GM15510 (cell line): ENCODE results near the gene HOXD9.

Experiments used
- POLR2A ChIP-seq: IDR thresholded peaks from 3 replicates; pipeline ENCODE4 v1.6.1; 2011; ENCODE audit warnings: borderline replicate concordance; ENCODE audit not compliant: insufficient read length; ENCODE audit errors: extremely low read depth

Gene HOXD9

DNA sequence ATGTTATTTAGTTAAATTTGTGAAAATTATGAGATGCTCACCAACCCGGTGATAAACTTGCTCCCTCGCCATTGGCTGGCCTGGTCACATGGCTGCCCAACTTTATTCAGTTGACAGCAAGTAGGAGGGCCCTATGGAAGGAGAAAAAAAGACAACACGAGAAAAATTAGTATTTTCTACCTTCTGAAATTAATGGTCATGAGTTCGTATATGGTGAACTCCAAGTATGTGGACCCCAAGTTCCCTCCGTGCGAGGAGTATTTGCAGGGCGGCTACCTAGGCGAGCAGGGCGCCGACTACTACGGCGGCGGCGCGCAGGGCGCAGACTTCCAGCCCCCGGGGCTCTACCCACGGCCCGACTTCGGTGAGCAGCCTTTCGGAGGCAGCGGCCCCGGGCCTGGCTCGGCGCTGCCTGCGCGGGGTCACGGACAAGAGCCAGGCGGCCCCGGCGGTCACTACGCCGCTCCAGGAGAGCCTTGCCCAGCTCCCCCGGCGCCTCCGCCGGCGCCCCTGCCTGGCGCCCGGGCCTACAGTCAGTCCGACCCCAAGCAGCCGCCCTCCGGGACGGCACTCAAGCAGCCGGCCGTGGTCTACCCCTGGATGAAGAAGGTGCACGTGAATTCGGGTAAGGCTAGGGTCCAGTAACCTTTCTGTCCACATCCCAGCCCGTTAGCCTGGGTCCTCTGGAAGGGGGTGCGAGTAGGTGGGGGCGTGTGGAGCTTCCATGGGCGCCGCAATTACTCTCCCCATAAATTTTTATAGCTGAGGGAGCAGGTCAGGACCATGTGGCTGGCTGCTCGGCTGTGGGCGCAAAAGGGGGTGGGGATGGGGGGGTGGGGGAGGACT lies 29.1 kb downstream of the HOXD9 start, which contains the start of gene HOXD4:
HOXD4 (plus strand) TSS at position 109 of the 846 bp plus-strand sequence; CDS start at position 193, 84 bp downstream.
- no peak for TF ChIP-seq POLR2A

DNA sequence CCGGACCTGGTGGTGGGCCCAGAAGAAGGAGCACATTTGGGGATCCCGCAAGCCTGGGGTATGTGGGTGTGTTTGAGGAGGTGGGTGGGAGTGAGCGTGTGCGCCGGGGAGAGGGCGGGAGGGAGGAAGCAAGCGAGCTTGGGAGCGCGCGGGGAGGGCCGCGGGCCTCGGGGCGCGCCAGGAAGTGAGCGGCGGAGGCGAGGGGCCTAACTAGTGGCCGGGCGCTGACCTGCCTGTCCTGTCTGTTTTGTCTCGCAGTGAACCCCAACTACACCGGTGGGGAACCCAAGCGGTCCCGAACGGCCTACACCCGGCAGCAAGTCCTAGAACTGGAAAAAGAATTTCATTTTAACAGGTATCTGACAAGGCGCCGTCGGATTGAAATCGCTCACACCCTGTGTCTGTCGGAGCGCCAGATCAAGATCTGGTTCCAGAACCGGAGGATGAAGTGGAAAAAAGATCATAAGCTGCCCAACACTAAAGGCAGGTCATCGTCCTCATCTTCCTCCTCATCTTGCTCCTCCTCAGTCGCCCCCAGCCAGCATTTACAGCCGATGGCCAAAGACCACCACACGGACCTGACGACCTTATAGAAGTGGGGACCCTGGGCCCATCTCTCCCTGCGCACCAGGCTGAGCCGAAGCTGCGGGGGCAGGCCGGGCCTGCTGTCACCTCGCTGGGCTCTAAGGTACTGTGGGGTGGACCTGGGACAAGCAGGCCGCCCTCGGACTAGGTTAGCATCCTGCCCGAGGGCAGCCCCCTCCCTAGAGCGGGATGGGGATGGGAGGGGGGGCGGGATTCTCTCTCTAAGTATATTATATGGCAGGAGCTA lies 30.0 kb downstream of the HOXD9 start:
- TF ChIP-seq POLR2A, result no peak

DNA sequence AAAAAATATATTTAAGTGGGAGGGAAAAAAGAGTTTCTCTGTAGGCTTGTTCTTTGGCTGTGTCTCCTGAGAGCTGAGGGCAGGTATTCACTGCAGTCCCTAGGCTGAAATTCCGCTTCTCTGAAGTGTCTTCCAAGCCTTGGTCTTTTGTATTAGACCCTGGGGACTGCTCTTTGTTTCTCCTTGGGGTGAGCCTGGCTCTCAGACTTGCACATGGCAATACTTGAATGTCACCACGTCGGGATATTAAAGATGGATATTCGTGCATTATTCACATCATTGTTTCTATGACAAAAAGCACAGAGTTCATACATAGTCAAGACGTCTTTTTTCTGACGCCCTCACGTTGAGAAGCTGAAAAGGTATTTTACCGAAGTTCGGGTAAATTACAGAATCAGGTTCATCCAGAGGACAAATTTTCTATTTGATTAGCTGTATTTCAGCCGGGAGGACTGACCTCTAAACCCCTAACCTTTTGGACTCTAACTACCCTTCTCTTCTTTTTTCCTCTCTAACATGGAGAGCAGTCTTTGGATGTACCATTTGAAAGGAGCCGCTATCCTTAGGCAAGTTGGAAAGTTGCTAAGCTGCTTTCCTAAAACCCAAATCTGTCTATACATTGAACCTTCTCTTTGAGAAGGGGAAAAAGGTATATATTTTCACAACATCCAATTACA lies 32.2 kb downstream of the HOXD9 start:
- no peak for TF ChIP-seq POLR2A

DNA sequence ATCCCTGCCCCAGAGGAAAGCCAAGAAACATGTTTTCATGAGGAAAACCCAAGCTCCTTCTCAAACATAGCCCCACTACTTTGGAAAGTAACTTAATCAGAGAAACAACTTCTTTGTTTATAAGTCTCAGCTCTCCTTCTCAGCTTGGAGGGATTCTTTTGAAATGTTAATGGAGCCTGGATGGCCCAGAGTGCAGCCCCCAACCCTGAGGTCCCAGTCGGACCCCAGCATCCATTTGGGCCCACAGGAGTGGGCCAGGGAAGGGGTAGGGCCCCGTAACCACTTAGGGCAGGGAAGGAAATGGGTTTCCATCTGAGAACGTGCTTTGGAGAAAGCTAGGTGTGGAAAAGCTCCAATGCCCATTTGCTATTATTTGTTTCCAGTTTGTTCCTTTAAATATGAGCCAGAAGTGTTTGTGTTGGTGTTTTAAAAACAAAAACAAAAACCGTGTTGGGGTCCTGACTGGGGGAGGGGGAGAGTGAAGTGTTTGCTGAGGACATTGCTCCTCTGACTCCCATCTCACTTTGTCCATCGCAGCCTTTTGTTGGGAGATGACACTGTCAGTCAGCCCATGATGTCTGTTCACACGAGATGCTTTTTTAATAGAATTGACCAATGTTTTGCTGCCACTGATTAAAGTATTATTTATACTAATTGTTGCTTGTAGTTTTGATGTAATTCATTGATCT lies 33.0 kb downstream of the HOXD9 start:
- TF ChIP-seq POLR2A, result no peak

DNA sequence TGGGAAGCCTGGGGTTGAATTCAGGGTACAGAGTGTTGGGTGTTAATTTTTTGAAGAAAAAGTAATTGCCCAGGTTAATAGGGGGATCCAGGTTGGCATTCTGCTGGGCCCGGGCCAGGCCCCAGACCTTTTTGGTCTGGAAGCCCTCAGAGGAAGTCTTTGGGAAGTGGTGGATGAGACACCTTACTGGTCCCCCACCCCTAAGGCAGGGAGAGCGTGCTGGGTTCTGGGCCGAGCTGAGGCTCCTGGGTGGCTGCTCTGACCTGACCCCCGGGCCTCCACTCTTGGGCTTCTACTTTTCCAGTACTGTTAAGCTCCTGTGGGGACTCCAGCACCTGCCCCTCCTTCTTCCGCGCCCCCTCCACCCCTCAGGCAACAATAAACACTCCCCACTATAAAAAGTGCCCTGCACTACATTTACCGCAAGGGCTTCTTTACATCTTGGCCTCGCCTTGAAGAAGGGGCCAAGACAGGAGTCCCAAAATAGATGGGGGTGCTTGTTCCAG lies 33.8 kb downstream of the HOXD9 start:
- TF ChIP-seq POLR2A, result no peak

DNA sequence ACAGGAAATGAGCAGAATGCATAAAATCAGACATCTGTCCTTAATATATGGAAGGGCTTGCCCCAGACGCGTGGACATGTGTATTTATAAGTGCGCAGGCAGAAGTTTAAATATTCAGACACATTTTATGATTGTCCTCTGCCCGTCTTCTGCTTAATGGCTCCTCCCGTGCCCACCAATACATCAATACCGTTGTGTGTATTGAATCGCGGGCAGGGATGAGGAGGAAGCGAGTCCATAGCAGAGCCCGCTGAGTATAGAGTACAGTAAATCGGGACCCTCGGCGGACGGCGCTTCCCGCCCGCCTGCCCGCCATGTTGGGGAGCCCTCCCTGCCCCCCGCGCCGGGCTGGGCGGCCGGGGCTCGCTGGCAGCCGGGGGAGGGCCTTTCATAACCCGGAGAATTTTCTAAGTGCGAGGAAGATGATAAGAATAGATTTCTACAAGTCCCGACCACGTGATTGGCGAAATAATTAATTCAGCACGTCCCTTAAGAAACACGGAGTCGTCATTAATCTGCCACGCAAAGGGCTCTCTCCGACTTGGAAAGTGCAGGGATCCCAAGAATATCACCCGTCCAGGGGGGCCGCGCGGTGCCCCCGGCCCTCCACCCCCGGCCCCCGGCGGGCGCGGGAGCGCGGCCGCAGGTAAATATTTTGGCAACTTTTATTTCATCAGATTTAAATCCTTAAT lies 34.4 kb downstream of the HOXD9 start, which contains the start of gene HOXD3:
HOXD3 (plus strand) TSS at position 501 of the 692 bp plus-strand sequence. CDS start 11,808 bp downstream, outside the sequence.
- no peak for TF ChIP-seq POLR2A

DNA sequence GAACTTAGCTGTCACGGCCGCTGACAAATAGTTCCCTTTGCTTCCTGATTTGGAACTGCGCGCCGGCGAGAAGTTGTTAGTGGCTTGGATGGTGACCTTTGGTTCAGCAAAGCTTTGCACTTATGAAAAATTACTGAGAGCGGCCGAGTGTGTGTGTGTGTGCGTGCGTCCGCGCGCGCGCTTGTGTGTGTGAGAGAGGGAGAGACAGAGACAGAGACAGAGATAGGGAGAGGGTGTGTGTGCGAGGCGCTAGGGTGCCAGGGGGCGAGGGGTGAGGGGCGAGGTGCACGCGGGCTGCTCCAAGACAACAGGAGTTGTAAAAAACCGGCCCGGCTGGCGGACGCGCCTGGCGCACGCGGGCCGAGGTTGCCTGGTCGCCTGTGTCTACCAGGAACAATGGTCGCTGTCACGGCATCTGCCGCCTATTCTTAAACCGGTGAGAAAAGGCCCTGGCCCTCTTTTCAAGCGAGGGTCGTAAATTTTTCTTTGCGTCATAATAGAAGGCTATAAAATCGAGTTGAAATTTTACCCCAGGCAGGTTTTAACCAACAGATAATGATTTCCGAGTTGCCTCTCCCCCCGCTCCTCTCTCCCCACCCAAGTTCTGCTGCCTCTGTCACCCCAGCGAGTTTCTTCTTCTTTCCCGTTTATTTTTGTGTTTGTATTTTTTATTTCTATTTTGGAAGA lies 35.1 kb downstream of the HOXD9 start:
- TF ChIP-seq POLR2A, result no peak

DNA sequence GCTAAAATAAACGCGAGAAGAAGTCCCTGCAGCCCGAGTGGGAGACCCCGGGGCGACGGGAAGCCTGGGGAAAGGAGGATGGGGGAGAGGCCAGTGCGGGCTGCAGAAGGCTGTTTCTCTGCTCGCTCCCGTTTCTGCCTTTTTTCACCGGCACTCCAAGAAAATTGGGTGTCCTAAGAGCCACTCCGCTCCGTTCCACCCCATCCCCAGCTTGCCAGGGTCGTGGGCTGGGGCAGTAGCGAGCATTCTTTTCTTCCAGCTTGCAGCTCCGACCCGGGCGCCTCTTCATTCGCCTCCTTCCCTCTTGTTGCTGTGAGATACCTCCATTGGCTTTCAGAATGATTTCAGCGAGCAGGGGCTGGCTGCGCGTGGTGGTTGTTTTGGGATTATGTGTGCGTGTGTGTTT lies 35.7 kb downstream of the HOXD9 start:
- no peak for TF ChIP-seq POLR2A

DNA sequence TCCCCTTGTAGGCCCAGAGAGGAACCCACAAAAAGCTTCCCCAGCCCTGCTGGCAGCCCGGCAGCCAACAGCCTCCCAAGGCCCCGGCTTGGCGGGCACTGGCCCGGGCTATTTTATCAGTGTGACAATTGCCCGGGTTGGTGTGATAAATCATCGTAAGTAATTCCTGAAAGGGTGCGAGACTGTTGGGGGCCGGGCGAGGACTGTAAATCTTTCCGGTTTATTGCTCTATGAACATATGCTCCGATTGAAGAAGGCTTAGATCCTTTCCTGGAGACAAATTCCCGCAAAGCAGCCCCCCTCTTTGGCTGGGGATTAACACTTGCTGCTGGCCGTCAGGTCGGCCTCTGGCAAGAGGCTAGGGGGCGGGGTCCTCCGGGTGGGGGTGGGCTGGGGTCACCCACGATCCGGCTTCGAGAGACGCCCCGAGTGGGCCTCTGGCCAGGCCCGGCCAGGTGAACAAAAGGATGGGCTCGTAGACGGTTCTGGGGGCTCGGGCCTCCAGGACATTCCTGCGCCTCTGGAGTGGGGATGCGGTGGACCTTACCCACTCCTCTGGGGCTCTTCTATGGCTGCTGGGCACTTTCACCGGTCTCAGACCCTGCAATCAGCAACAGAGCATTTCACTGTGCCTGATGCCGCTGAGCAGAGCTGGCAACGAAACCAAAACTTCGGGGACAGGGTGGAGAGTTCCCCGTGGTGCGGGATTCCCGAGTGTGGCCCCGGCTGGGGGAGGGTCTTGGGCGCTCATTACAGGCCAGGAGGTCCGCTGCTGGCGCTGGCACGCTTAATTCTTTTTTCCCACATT lies 36.5 kb downstream of the HOXD9 start:
- TF ChIP-seq POLR2A, result no peak

DNA sequence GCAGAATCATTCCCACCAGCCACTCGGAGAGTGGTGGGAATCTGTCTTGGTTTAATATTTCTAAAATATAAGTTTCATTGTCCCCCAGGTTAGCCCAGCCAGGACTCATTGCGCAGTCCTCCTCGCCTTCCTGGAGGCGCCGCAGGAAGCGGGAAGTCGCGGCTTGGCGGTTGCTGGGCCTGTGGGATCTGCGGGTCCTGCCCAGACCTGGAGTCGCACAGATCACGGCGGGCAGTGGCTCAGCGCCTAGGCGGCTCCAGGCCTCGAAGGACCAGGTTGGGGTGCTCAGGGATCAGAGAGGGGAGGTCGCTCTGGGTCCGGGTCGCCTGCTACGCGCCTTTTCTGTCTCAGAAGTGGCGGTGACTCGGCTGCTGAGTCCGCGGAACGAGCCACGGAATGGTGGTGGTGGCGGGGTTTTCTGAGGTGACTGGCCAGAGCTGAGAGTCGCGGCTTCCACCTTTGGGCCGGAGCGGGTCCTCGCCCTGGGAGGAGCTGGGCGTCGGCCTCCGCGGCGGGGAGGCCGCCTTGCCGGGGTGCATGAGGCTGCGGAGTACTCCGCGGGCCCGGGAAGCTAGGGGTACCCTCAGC lies 37.2 kb downstream of the HOXD9 start:
- TF ChIP-seq POLR2A, result no peak

DNA sequence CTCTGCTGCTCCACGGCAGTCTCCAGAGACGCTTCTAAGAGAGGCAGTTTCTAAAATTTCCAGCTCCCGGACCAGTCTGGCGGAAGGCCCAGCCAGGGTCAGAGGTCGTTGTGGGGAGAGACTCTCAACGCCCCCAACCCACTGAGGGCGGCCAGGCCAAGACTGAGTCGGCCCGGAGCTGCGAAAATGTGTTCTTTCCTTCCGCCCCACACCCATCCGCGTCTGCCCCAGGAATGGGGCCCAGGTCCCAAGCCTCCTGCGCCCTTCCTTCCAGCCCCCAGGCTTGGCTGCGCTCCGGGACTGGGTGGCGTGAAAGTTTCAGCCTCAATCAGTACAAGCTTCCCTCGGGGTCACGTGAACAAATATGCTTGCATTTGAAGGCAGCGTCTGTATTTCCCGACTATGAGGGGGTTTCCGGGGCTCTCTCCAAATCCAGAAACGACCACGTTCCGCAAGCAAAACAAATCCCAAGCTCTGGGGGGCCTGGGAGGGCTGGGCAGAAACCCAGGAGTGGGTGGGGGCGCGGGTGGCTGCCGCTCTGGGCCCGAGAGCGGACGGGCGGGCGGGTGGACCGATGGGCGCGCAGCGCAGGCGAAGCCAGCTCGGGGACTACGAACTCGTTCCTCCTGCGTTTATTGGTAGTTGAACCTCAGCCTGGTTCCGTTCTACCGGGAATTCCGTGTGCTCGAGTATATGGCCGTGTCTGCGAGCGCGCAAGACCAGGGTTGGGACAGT lies 37.9 kb downstream of the HOXD9 start:
- no peak for TF ChIP-seq POLR2A
